Neutrophil (primary cell): ENCODE measurements around the gene MBLAC1.
"Not testable (repeated sequence)": the region's sequence is repeated elsewhere in the genome, so short reads cannot be mapped to it uniquely, and the experiment has no call there.

Source experiments
- H3K27ac ChIP-seq: fragments of 200-600 bp; sonication (generic); 2 replicates; pipeline ENCODE4 v1.5.1; 2016; ENCODE audit warnings: mild to moderate bottlenecking, moderate library complexity
- H3K27me3 ChIP-seq: fragments of 200-600 bp; sonication (generic); 2 replicates; pipeline ENCODE4 v1.6.0; 2016; ENCODE audit warnings: mild to moderate bottlenecking
- H3K36me3 ChIP-seq: fragments of 200-600 bp; sonication (generic); 2 replicates; pipeline ENCODE4 v1.5.1; 2017
- H3K4me1 ChIP-seq, 2 experiments: fragments of 200-600 bp in 1 of 2; sonication (generic) in 1 of 2; 1 replicate in 1 of 2; 2 replicates in 1 of 2; pipeline versions ENCODE4 v1.5.1 to v1.6.1; 2013 to 2016; ENCODE audit warnings: low read depth in 1 of 2, low read length in 1 of 2, mild to moderate bottlenecking in 1 of 2, moderate library complexity in 1 of 2; ENCODE audit not compliant: control insufficient read depth in 1 of 2, insufficient read depth in 1 of 2
- H3K4me3 ChIP-seq, 2 experiments: fragments of 200-600 bp in 1 of 2; sonication (generic) in 1 of 2; 1 replicate in 1 of 2; 2 replicates in 1 of 2; pipeline ENCODE4 v1.5.1; 2013 to 2016; ENCODE audit warnings: low read depth in 1 of 2, low read length in 1 of 2, mild to moderate bottlenecking in 1 of 2, moderate library complexity in 1 of 2
- H3K9me3 ChIP-seq: fragments of 200-600 bp; sonication (generic); 2 replicates; pipeline ENCODE4 v1.5.1; 2016
- CTCF ChIP-seq: fragments of 200-600 bp; sonication (generic); IDR thresholded peaks from 2 replicates; pipeline ENCODE4 v1.5.1; 2016; ENCODE audit warnings: antibody characterized with exemption

MBLAC1 gene

GRCh38 chr7:100128637-100128963 is 1.8 kb downstream of the MBLAC1 start:
- Histone ChIP-seq H3K4me1 (peaks cover 41 to 47% of the 10 kb centered on the region in 2 experiments), H3K4me3 (no peak overlapping the region), H3K36me3 (no peaks in the 10 kb centered on the region), H3K27me3 (peaks cover 16% of the 10 kb centered on the region), H3K27ac (no peak overlapping the region), H3K9me3 (no peaks in the 10 kb centered on the region)
- TF ChIP-seq CTCF: no peak

GRCh38 chr7:100130220-100130607 is 3.4 kb downstream of the MBLAC1 start:
- H3K36me3 ChIP-seq, H3K9me3 ChIP-seq, H3K4me3 ChIP-seq, H3K27ac ChIP-seq: not testable (repeated sequence)
- H3K27me3 ChIP-seq: peaks cover 16% of the 10 kb centered on the region
- peaks cover 29 to 35% of the 10 kb centered on the region in 2 experiments for H3K4me1 ChIP-seq

- Histone ChIP-seq H3K27ac (no peak overlapping the region), H3K4me3 (peak overlapping the region in 1 of 2 experiments; percentile 15)
- TF ChIP-seq CTCF: peak; percentile 90
These were observed 4.1 kb downstream of the MBLAC1 start for GRCh38 chr7:100130608-100131453.

GRCh38 chr7:100132126-100132525 is 5.4 kb downstream of the MBLAC1 start:
- TF ChIP-seq CTCF: no peak
- Histone ChIP-seq H3K4me1 (peaks cover 17 to 20% of the 10 kb centered on the region in 2 experiments), H3K36me3 (no peaks in the 10 kb centered on the region), H3K27me3 (peaks cover 16% of the 10 kb centered on the region), H3K4me3 (no peak overlapping the region), H3K27ac (no peak overlapping the region), H3K9me3 (no peaks in the 10 kb centered on the region)

More at GRCh38 chr7:100130608-100131453, 4.1 kb downstream of the MBLAC1 start:
- peaks cover 16% of the 10 kb centered on the region for H3K27me3 ChIP-seq
- H3K9me3 ChIP-seq: no peaks in the 10 kb centered on the region
- H3K4me1 ChIP-seq: peaks cover 23 to 29% of the 10 kb centered on the region in 2 experiments
- no peaks in the 10 kb centered on the region for H3K36me3 ChIP-seq

GRCh38 chr7:100132697-100133151 is 6.0 kb downstream of the MBLAC1 start:
- H3K36me3 ChIP-seq: no peaks in the 10 kb centered on the region
- H3K4me3 ChIP-seq: no peak overlapping the region
- H3K27me3 ChIP-seq: peaks cover 16% of the 10 kb centered on the region
- no peaks in the 10 kb centered on the region for H3K9me3 ChIP-seq
- peak; percentile 96 for TF ChIP-seq CTCF
- H3K4me1 ChIP-seq: peaks cover 17% of the 10 kb centered on the region in 2 experiments
- H3K27ac ChIP-seq: no peak overlapping the region
